Cardiac muscle cell (in vitro differentiated cells and primary cell): ENCODE data around the gene TSNAXIP1. TPM values are rescaled to one million over a fixed set of nuclear protein-coding genes. Genes with fewer than 3 reads are reported as not detected.

ENCODE experiments used
- DNase-seq, 2 donors: peaks; one replicate each; pipeline versions ENCODE4 v3.0.0 to v3.0.0-alpha.2; 2010 to 2017; ENCODE audit warnings: low read depth in 1 of 2, low spot score in 1 of 2
- H3K27ac ChIP-seq: fragments of 200-600 bp; sonication (generic); 2 replicates; pipeline ENCODE4 v1.5.1; 2016
- H3K27me3 ChIP-seq: fragments of 200-600 bp; sonication (generic); 2 replicates; pipeline ENCODE4 v1.6.0; 2016; ENCODE audit warnings: control low read depth
- H3K36me3 ChIP-seq: fragments of 200-600 bp; sonication (generic); 2 replicates; pipeline ENCODE4 v1.5.1; 2016; ENCODE audit warnings: control low read depth
- H3K4me1 ChIP-seq: fragments of 200-600 bp; sonication (generic); 2 replicates; pipeline ENCODE4 v1.8.1; 2017; ENCODE audit warnings: low read depth, mild to moderate bottlenecking, mixed run types
- H3K4me3 ChIP-seq: fragments of 200-600 bp; sonication (generic); 2 replicates; pipeline ENCODE4 v1.5.1; 2016; ENCODE audit warnings: mild to moderate bottlenecking
- H3K9me3 ChIP-seq: fragments of 200-600 bp; sonication (generic); 2 replicates; pipeline ENCODE4 v1.5.1; 2017; ENCODE audit warnings: low read depth, mild to moderate bottlenecking, control low read depth
- polyA plus RNA-seq: library from polyadenylated mRNA; unstranded; fragments of >200 nt; fragmentation: Nextera tagmentation; extraction: Ambion mirVana; gene quantifications from 2 replicates; pipeline ENCODE4 v1.2.1, GENCODE V29; 2016
- total RNA-seq: library from RNA; depleted of rRNA; stranded (reverse); fragments of >200 nt; gene quantifications from 2 replicates; pipeline ENCODE4 v1.2.3, GENCODE V29; 2016
- TF ChIP-seq, protein P1 (sequence below): IDR thresholded peaks from 2 replicates; pipeline ENCODE4 v1.5.1; 2012; ENCODE audit warnings: low read depth, mild to moderate bottlenecking, low read length

Gene TSNAXIP1
- total and polyA plus RNA-seq, 2 experiments from 2014 or later = 1.1 to 1.7 TPM

- peaks cover 100% of the 10 kb centered on the region for H3K27me3 ChIP-seq
- TF ChIP-seq, protein P1, sequence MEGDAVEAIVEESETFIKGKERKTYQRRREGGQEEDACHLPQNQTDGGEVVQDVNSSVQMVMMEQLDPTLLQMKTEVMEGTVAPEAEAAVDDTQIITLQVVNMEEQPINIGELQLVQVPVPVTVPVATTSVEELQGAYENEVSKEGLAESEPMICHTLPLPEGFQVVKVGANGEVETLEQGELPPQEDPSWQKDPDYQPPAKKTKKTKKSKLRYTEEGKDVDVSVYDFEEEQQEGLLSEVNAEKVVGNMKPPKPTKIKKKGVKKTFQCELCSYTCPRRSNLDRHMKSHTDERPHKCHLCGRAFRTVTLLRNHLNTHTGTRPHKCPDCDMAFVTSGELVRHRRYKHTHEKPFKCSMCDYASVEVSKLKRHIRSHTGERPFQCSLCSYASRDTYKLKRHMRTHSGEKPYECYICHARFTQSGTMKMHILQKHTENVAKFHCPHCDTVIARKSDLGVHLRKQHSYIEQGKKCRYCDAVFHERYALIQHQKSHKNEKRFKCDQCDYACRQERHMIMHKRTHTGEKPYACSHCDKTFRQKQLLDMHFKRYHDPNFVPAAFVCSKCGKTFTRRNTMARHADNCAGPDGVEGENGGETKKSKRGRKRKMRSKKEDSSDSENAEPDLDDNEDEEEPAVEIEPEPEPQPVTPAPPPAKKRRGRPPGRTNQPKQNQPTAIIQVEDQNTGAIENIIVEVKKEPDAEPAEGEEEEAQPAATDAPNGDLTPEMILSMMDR = no peak
These were observed 44.8 kb upstream of the TSNAXIP1 start for GRCh38 chr16:67761924-67762323.

DNA sequence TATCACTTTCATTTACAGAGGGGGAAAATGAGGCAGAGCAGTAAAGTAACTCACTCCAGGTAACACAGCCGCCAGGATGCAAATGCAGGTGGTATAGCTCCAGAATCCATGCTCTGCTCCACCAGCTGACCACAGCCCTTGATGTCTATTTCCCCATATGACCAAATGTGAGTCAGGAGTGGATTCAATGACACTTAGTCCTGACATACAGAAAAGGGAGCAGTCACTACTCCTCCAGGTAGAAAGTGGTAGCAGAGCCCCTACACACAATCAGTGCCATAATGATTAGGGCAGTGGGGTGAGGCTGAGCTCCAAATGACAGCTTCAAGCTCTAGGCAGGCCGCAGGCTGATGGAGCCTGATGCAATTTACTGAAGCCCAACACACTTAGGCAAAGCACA lies 44.3 kb upstream of the TSNAXIP1 start:
- Histone ChIP-seq H3K27me3 (peaks cover 100% of the 10 kb centered on the region), H3K4me3 (no peak overlapping the region), H3K27ac (no peak overlapping the region), H3K9me3 (no peaks in the 10 kb centered on the region), H3K36me3 (no peaks in the 10 kb centered on the region), H3K4me1 (no peaks in the 10 kb centered on the region)
- TF ChIP-seq, protein P1 = no peak
- no peak for DNase-seq

More at GRCh38 chr16:67761924-67762323, 44.8 kb upstream of the TSNAXIP1 start:
- Histone ChIP-seq H3K9me3 (no peaks in the 10 kb centered on the region), H3K36me3 (no peaks in the 10 kb centered on the region), H3K27ac (no peak overlapping the region), H3K4me1 (no peaks in the 10 kb centered on the region), H3K4me3 (no peak overlapping the region)
- no peak for DNase-seq

- TF ChIP-seq, protein P1 = no peak
- H3K27me3 ChIP-seq = peaks cover 100% of the 10 kb centered on the region
- H3K9me3 ChIP-seq = no peaks in the 10 kb centered on the region
- no peaks in the 10 kb centered on the region for H3K36me3 ChIP-seq
- DNase-seq = no peak
- H3K4me3 ChIP-seq = no peak overlapping the region
- no peak overlapping the region for H3K27ac ChIP-seq
- no peaks in the 10 kb centered on the region for H3K4me1 ChIP-seq
These were observed 43.6 kb upstream of the TSNAXIP1 start for GRCh38 chr16:67763066-67763465.

- no peak overlapping the region for H3K27ac ChIP-seq
- H3K4me3 ChIP-seq = no peak overlapping the region
- TF ChIP-seq, protein P1 = no peak
- peak in 1 of 2 donors; percentile 10 for DNase-seq
- no peaks in the 10 kb centered on the region for H3K4me1 ChIP-seq
- H3K9me3 ChIP-seq = no peaks in the 10 kb centered on the region
- no peaks in the 10 kb centered on the region for H3K36me3 ChIP-seq
- peaks cover 100% of the 10 kb centered on the region for H3K27me3 ChIP-seq
These were observed 42.5 kb upstream of the TSNAXIP1 start for GRCh38 chr16:67764158-67764667.

GRCh38 chr16:67766291-67766690 lies 40.4 kb upstream of the TSNAXIP1 start:
- no peaks in the 10 kb centered on the region for H3K36me3 ChIP-seq
- no peak overlapping the region for H3K27ac ChIP-seq
- H3K4me1 ChIP-seq = no peaks in the 10 kb centered on the region
- no peaks in the 10 kb centered on the region for H3K9me3 ChIP-seq
- H3K27me3 ChIP-seq = peaks cover 98% of the 10 kb centered on the region
- DNase-seq = no peak
- no peak overlapping the region for H3K4me3 ChIP-seq
- TF ChIP-seq, protein P1 = no peak
